ENCODE data around the gene GIGYF2. TPM values are rescaled to one million over a fixed set of nuclear protein-coding genes. Genes with fewer than 3 reads are reported as not detected.

GIGYF2 gene
- total RNA-seq, 1 donor from 2014 or later, result 63.4 TPM

DNA sequence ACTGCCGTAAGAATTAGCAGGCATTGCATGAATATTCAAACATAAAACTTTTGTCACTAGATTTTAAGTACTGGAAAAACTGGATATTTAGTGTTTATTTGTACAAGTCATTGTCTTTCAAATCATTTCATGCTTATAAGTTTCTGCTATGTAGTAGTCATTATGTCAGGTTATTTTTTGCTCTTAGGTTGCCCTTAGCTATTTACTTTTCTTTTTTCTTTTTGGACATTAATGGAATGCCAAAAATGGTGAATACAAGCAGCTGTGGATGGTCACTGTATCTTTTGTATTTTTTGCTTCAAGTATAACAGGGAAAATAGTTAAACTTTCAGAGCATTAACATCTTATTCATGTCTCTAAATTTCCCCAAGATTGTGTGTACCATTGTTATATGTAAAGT is 97.8 kb downstream of the GIGYF2 start:
- Mint-ChIP-seq H3K27ac (ENCODE audit: unreplicated experiment) (peak overlapping the region; percentile 71), H3K4me3 (ENCODE audit: unreplicated experiment) (no peak overlapping the region), H3K36me3 (ENCODE audit: unreplicated experiment) (peaks cover 47% of the 10 kb centered on the region), H3K27me3 (ENCODE audit: unreplicated experiment) (no peaks in the 10 kb centered on the region), H3K4me1 (ENCODE audit: unreplicated experiment) (peaks cover 19% of the 10 kb centered on the region), H3K9me3 (ENCODE audit: unreplicated experiment) (no peaks in the 10 kb centered on the region)
- no peak for DNase-seq (ENCODE audit: extremely low spot score, unreplicated experiment)
- TF ChIP-seq, protein P1, sequence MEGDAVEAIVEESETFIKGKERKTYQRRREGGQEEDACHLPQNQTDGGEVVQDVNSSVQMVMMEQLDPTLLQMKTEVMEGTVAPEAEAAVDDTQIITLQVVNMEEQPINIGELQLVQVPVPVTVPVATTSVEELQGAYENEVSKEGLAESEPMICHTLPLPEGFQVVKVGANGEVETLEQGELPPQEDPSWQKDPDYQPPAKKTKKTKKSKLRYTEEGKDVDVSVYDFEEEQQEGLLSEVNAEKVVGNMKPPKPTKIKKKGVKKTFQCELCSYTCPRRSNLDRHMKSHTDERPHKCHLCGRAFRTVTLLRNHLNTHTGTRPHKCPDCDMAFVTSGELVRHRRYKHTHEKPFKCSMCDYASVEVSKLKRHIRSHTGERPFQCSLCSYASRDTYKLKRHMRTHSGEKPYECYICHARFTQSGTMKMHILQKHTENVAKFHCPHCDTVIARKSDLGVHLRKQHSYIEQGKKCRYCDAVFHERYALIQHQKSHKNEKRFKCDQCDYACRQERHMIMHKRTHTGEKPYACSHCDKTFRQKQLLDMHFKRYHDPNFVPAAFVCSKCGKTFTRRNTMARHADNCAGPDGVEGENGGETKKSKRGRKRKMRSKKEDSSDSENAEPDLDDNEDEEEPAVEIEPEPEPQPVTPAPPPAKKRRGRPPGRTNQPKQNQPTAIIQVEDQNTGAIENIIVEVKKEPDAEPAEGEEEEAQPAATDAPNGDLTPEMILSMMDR (IDR thresholded peaks at IDR 0.05), result no peak

GRCh38 chr2:232795920-232796319 is 98.8 kb downstream of the GIGYF2 start:
- H3K27me3 Mint-ChIP-seq (ENCODE audit: unreplicated experiment), result no peaks in the 10 kb centered on the region
- H3K4me1 Mint-ChIP-seq (ENCODE audit: unreplicated experiment), result peaks cover 24% of the 10 kb centered on the region
- H3K27ac Mint-ChIP-seq (ENCODE audit: unreplicated experiment), result peak overlapping the region; percentile 71
- DNase-seq (ENCODE audit: extremely low spot score, unreplicated experiment), result no peak
- TF ChIP-seq, protein P1 (IDR thresholded peaks at IDR 0.05), result no peak
- H3K9me3 Mint-ChIP-seq (ENCODE audit: unreplicated experiment), result no peaks in the 10 kb centered on the region
- H3K36me3 Mint-ChIP-seq (ENCODE audit: unreplicated experiment), result peaks cover 42% of the 10 kb centered on the region
- H3K4me3 Mint-ChIP-seq (ENCODE audit: unreplicated experiment), result no peak overlapping the region

DNA sequence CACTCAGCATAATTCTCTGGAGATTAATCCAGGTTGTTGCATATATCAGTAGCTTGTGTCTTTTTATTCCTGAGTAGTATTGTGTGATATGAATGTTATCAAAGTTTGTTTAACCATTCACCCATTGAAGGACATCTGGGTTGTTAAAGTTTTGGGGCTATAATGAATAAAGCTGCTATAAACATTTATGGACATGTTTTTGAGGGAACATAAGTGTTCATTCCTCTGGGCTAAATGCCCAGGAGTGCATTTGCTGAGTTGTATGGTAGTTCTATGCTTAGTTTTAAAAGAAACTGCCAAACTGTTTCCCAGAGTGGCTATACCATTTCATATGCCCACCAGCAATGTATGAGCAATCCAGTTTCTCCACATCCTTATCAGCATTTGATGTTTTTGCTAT is 101.1 kb downstream of the GIGYF2 start:
- Mint-ChIP-seq H3K27me3 (ENCODE audit: unreplicated experiment) (no peaks in the 10 kb centered on the region), H3K4me1 (ENCODE audit: unreplicated experiment) (peaks cover 24% of the 10 kb centered on the region), H3K36me3 (ENCODE audit: unreplicated experiment) (peaks cover 44% of the 10 kb centered on the region), H3K4me3 (ENCODE audit: unreplicated experiment) (no peak overlapping the region), H3K27ac (ENCODE audit: unreplicated experiment) (no peak overlapping the region), H3K9me3 (ENCODE audit: unreplicated experiment) (peaks cover 11% of the 10 kb centered on the region)
- TF ChIP-seq, protein P1 (IDR thresholded peaks at IDR 0.05), result no peak
- no peak for DNase-seq (ENCODE audit: extremely low spot score, unreplicated experiment)

- no peaks in the 10 kb centered on the region for H3K27me3 Mint-ChIP-seq (ENCODE audit: unreplicated experiment)
- no peak for DNase-seq (ENCODE audit: extremely low spot score, unreplicated experiment)
- TF ChIP-seq, protein P1 (IDR thresholded peaks at IDR 0.05), result no peak
- H3K9me3 Mint-ChIP-seq (ENCODE audit: unreplicated experiment), result peaks cover 15% of the 10 kb centered on the region
- peak overlapping the region; percentile 64 for H3K27ac Mint-ChIP-seq (ENCODE audit: unreplicated experiment)
- no peak overlapping the region for H3K4me3 Mint-ChIP-seq (ENCODE audit: unreplicated experiment)
- H3K4me1 Mint-ChIP-seq (ENCODE audit: unreplicated experiment), result peaks cover 16% of the 10 kb centered on the region
- H3K36me3 Mint-ChIP-seq (ENCODE audit: unreplicated experiment), result peaks cover 52% of the 10 kb centered on the region
These were observed 103.0 kb downstream of the GIGYF2 start for GRCh38 chr2:232800166-232800565.

DNA sequence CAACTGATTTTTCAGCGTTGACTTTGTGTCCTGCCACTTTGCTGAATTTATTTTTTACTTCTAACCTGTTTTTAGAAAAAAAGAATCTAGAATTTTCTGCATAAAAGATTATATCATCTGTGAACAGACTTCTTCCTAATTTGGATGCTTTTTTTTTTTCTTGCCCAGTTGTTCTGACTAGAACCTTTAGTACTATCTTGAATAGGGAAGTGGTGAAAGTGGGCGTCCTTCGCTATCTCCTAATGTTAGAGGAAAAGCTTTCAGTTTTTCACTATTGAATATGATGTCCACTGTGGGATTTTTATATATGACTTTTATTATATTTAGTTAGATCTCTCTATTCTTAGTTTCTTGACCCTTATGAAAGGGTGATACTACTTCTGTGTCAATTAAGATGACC is 105.0 kb downstream of the GIGYF2 start:
- no peak for DNase-seq (ENCODE audit: extremely low spot score, unreplicated experiment)
- peaks cover 15% of the 10 kb centered on the region for H3K9me3 Mint-ChIP-seq (ENCODE audit: unreplicated experiment)
- TF ChIP-seq, protein P1 (IDR thresholded peaks at IDR 0.05), result no peak
- no peak overlapping the region for H3K4me3 Mint-ChIP-seq (ENCODE audit: unreplicated experiment)
- no peak overlapping the region for H3K27ac Mint-ChIP-seq (ENCODE audit: unreplicated experiment)
- no peaks in the 10 kb centered on the region for H3K27me3 Mint-ChIP-seq (ENCODE audit: unreplicated experiment)
- peaks cover 8% of the 10 kb centered on the region for H3K4me1 Mint-ChIP-seq (ENCODE audit: unreplicated experiment)
- H3K36me3 Mint-ChIP-seq (ENCODE audit: unreplicated experiment), result peaks cover 52% of the 10 kb centered on the region
